ENCODE data around the gene UTRN.

UTRN gene

GRCh38 chr6:144334150-144334708, 49.1 kb downstream of the UTRN start:
- H3K27ac Mint-ChIP-seq, result peak overlapping the region; percentile 77
- ATAC-seq (peak; percentile 68), DNase-seq (peak; percentile 63)
- H3K36me3 Mint-ChIP-seq (ENCODE audit: low read depth), result no peaks in the 10 kb centered on the region
- peaks cover 55% of the 10 kb centered on the region for H3K4me1 Mint-ChIP-seq
- H3K4me3 Mint-ChIP-seq, result peak overlapping the region; percentile 68
- H3K27me3 Mint-ChIP-seq, result no peaks in the 10 kb centered on the region
- no peaks in the 10 kb centered on the region for H3K9me3 Mint-ChIP-seq
